ENCODE measurements around the gene PITX1.
"Not testable (repeated sequence)": the region's sequence is repeated elsewhere in the genome, so short reads cannot be mapped to it uniquely, and the experiment has no call there.

The PITX1 gene

DNA sequence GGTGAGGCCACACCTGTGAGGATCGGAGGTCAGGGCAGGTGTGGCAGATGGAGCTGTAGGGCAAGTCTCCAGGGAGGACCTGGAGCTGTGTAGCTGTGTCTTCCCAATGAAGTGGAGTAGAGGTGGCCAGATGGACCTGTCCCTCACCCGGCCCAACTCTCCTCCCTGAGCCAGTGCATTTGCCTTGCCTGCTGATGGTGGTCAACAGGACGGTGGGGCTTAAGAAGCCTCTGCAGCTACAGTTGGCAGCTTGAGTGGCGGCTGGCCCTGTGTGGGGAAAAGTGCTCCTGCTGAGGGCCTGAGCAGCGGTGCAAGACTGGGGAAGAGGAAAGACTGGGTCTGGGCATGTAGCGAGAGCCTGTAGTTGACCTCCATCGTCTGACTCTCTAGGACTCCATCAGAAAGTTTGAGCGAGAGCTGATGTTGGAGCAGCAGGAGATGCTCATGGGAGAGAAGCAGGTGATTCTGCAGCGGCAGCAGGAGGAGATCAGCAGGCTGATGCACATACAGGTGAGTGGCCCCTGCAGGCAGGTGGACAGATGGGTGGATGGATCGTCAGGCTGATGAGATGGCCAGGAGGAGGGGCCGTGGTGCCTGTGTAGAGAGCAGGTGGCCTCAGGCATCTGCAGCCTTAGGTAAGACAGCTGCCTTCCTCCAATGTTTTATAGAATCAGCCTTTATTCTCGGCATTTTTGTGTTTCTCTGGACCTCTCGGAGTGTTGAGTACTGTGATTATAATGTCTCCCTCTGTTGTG, 24.9 kb downstream of the PITX1 start:
- DNase-seq, result no peak
- Histone ChIP-seq H3K4me3 (ENCODE audit: low read depth, low read length) (no peak overlapping the region), H3K4me1 (no peaks in the 10 kb centered on the region), H3K9me3 (no peaks in the 10 kb centered on the region), H3K27me3 (no peaks in the 10 kb centered on the region), H3K36me3 (no peaks in the 10 kb centered on the region)
- TF ChIP-seq, protein P1, sequence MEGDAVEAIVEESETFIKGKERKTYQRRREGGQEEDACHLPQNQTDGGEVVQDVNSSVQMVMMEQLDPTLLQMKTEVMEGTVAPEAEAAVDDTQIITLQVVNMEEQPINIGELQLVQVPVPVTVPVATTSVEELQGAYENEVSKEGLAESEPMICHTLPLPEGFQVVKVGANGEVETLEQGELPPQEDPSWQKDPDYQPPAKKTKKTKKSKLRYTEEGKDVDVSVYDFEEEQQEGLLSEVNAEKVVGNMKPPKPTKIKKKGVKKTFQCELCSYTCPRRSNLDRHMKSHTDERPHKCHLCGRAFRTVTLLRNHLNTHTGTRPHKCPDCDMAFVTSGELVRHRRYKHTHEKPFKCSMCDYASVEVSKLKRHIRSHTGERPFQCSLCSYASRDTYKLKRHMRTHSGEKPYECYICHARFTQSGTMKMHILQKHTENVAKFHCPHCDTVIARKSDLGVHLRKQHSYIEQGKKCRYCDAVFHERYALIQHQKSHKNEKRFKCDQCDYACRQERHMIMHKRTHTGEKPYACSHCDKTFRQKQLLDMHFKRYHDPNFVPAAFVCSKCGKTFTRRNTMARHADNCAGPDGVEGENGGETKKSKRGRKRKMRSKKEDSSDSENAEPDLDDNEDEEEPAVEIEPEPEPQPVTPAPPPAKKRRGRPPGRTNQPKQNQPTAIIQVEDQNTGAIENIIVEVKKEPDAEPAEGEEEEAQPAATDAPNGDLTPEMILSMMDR (IDR thresholded peaks at IDR 0.05; ENCODE audit: low read depth, low read length), result no peak

DNA sequence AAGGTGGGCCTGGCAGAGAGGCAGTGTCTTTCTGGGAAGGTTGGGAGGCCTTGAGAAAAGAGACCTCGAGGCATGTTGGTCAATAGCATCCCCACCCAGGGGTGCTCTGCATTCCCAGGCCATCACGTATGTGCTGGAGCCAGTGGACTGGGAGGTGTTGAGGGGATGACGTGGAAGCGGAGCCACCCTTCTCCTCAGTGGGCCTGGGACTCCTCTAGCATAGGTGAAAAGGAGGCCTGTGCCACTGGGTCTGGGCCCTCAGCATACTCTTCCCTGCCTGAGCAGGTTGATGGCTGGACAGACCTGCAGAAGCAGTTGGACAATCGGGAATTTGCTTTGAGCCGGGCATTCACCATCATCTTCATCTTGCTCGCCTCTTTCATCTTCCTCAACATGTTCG, 25.5 kb downstream of the PITX1 start:
- no peak for DNase-seq
- no peaks in the 10 kb centered on the region for H3K36me3 ChIP-seq
- H3K9me3 ChIP-seq, result no peaks in the 10 kb centered on the region
- no peaks in the 10 kb centered on the region for H3K4me1 ChIP-seq
- H3K27me3 ChIP-seq, result no peaks in the 10 kb centered on the region
- TF ChIP-seq, protein P1 (IDR thresholded peaks at IDR 0.05; ENCODE audit: low read depth, low read length), result no peak
- H3K4me3 ChIP-seq (ENCODE audit: low read depth, low read length), result no peak overlapping the region

DNA sequence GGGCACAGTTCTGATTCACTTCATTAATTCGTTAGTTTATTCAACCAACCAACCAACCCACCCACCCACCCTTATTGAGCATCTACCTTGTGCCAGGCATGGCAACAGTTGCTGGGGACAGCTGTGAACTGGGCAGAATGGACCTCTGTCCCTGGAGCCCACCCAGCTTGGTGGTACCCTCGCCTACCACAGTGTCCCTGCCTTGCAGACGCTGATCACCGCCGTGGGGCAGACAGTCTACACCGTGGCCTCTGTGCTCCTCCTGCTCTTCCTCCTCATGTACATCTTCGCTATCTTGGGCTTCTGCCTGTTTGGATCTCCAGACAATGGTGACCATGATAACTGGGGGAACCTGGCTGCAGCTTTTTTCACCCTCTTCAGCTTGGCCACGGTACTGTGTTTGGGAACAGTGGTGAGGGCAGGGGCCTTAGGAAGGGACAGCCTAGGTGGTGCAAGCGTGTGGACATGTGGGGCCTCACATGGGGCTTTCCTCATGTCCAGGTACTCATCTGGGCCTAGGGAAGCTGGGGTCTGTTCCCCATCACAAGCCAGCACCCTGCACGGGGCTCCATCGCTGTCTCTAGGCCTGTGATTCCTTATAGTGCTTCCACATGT, 26.2 kb downstream of the PITX1 start:
- TF ChIP-seq, protein P1 (IDR thresholded peaks at IDR 0.05; ENCODE audit: low read depth, low read length), result no peak
- H3K4me3 ChIP-seq (ENCODE audit: low read depth, low read length), result no peak overlapping the region
- no peaks in the 10 kb centered on the region for H3K27me3 ChIP-seq
- H3K9me3 ChIP-seq, result no peaks in the 10 kb centered on the region
- H3K4me1 ChIP-seq, result no peaks in the 10 kb centered on the region
- no peaks in the 10 kb centered on the region for H3K36me3 ChIP-seq
- DNase-seq, result no peak

DNA sequence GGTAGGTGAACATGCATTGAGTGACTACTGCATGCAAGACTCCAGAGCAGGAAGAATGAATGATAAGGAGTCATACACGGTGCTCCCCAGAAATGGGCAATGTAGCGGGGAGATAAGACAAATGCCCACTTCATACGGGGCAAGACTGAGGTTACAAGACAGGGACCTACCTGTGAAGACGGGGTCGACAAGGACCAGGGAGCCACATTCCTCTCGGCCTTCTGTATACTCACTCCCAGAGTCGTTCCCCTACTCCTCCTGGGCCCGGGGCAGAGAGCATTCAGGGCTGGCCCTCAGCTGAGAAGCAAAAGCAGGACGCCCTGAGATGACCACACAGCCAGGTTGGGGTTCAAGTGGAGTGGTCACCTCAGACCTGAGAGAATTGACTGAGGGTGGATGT, 26.7 kb downstream of the PITX1 start:
- H3K36me3 ChIP-seq, result no peaks in the 10 kb centered on the region
- TF ChIP-seq, protein P1 (IDR thresholded peaks at IDR 0.05; ENCODE audit: low read depth, low read length), result no peak
- H3K4me1 ChIP-seq, result no peaks in the 10 kb centered on the region
- DNase-seq, result no peak
- no peaks in the 10 kb centered on the region for H3K27me3 ChIP-seq
- no peak overlapping the region for H3K4me3 ChIP-seq (ENCODE audit: low read depth, low read length)
- no peaks in the 10 kb centered on the region for H3K9me3 ChIP-seq

DNA sequence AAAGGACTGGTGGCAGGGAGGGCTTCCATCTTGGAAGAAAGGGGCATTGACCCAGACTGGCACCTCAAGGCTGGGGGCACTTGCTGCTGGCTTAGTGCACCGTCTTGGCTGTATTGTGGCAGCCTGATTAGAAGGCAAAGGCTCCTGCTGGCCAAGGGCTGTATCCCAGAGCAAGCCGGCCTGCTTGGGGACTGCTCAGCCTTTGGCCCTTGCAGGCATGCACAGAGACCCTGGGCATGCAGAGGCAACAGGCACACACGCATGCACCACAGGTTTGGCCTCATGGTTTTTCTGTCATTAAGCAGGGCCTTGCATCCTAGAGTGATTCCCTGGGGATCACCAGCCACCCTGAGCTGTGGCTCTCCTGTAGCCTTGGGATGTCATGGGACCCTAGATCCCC, 29.0 kb downstream of the PITX1 start:
- no peaks in the 10 kb centered on the region for H3K9me3 ChIP-seq
- no peak for DNase-seq
- H3K27me3 ChIP-seq, result no peaks in the 10 kb centered on the region
- no peak overlapping the region for H3K4me3 ChIP-seq (ENCODE audit: low read depth, low read length)
- no peaks in the 10 kb centered on the region for H3K4me1 ChIP-seq
- H3K36me3 ChIP-seq, result no peaks in the 10 kb centered on the region
- TF ChIP-seq, protein P1 (IDR thresholded peaks at IDR 0.05; ENCODE audit: low read depth, low read length), result no peak

DNA sequence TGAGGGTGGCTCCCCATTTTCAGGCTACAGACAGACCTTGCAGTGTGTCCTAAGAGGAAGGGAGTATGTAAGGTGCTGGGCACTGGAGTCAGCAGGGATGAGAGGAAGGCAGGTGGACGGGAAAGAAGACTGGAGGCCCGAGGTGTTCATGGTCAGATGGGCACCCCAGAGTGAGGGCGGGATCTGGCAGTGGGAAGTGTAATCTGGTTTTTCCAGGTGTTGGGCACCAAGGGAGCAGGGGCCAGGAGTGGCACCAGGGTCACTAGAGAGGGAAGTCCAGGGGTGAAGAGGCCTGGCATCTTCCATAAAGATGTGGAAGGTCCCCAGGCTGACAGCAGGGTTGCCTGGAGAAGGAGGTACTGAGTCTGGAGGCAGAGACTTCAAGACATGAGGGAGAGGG, 29.7 kb downstream of the PITX1 start:
- Histone ChIP-seq H3K27me3 (no peaks in the 10 kb centered on the region), H3K9me3 (no peaks in the 10 kb centered on the region), H3K36me3 (no peaks in the 10 kb centered on the region), H3K4me1 (no peaks in the 10 kb centered on the region), H3K4me3 (ENCODE audit: low read depth, low read length) (no peak overlapping the region)
- TF ChIP-seq, protein P1 (IDR thresholded peaks at IDR 0.05; ENCODE audit: low read depth, low read length), result no peak
- DNase-seq, result no peak

DNA sequence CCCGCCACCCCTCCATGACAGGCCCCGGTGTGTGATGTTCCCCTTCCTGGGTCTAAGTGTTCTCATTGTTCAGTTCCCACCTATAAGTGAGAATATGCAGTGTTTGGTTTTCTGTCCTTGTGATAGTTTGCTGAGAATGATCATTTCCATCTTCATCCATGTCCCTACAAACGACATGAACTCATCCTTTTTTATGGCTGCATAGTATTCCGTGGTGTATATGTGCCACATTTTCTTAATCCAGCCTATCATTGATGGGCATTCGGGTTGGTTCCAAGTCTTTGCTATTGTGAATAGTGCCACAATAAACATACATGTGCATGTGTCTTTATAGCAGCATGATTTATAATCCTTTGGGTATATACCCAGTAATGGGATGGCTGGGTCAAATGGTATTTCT, 36.0 kb downstream of the PITX1 start:
- DNase-seq; H3K36me3 ChIP-seq; H3K9me3 ChIP-seq; H3K27me3 ChIP-seq; H3K4me1 ChIP-seq; H3K4me3 ChIP-seq (ENCODE audit: low read depth, low read length): not testable (repeated sequence)
